Fibroblast of mammary gland (primary cell): ENCODE data around the gene KCNH3.
"Not testable (repeated sequence)": the region's sequence is repeated elsewhere in the genome, so short reads cannot be mapped to it uniquely, and the experiment has no call there.

Experiments
- DNase-seq: peaks from one replicate; pipeline ENCODE4 v3.0.0-alpha.2; 2010; ENCODE audit warnings: low read depth
- H3K4me3 ChIP-seq: 2 replicates; pipeline ENCODE4 v1.5.1; 2011; ENCODE audit warnings: low read depth, mild to moderate bottlenecking, low read length, moderate library complexity; ENCODE audit not compliant: control insufficient read depth
- CTCF ChIP-seq: conservative IDR thresholded peaks from 2 replicates; pipeline ENCODE4 v1.5.1; 2011; ENCODE audit warnings: low read depth, low read length, inconsistent platforms; ENCODE audit not compliant: control insufficient read depth, insufficient read depth

KCNH3 gene

GRCh38 chr12:49603721-49604120 lies 64.9 kb downstream of the KCNH3 start:
- no peak for TF ChIP-seq CTCF
- DNase-seq = no peak

DNA sequence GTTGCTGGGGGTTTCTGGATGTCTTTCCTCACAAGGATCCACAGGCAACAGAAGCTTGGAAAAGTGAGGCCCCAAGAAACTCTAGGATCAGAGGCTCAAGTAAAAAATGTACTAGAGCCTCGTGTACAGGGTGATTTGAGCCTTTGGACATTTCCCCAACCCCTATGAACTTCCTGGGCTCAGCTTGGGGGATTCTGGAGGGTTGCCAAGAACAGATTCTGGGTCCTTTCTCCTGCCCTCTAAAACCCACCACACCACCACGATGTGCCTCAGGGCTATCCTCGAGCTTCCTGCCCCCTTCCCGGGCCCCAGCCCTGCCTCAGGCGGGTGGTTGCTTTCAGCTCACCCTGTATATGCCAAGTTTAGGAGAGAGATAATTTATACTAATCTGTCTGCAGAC lies 66.0 kb downstream of the KCNH3 start:
- H3K4me3 ChIP-seq = no peak overlapping the region
- TF ChIP-seq CTCF = no peak
- no peak for DNase-seq

More at GRCh38 chr12:49603721-49604120, 64.9 kb downstream of the KCNH3 start:
- no peak overlapping the region for H3K4me3 ChIP-seq

- not testable (repeated sequence) for DNase-seq, H3K4me3 ChIP-seq
Observed at GRCh38 chr12:49605539-49605938, 66.7 kb downstream of the KCNH3 start, which contains the start of gene FAM186B. Gene FAM186B, minus strand, starts transcription at chr12:49605639. Its CDS starts 162 bp downstream, at chr12:49605477.
